HG02943 (cell line): ENCODE measurements around the gene SGIP1.

ENCODE experiments used
- ATAC-seq: cut with Tn5 transposase; IDR thresholded peaks from one replicate; pipeline ENCODE4 v1.9.1; 2021; ENCODE audit warnings: mild to moderate bottlenecking, low read depth, moderate library complexity; ENCODE audit not compliant: unreplicated experiment

SGIP1 gene

GRCh38 chr1:66521721-66522365 lies 12.1 kb upstream of the SGIP1 start:
- ATAC-seq = no peak

DNA sequence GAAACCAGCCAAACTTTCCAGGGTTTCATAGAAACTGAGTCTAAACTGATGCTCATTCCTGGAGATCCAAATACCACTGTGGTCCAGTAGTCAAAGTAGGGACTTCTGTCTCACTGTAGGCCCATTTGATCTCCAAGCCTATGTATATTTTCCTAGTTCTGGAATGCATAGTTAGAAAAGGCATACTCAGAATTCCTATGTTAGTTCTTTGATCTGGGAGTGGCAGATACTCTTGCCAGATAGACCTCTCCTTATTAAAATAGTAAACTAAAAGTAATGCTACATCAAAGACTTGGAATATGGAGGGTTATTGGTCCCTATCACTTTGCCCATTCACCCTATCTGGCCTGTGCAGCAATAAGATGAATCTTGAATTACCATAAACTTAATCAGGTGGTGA lies 10.4 kb upstream of the SGIP1 start:
- ATAC-seq = no peak

- no peak for ATAC-seq
Observed at GRCh38 chr1:66525086-66525485, 8.9 kb upstream of the SGIP1 start.

DNA sequence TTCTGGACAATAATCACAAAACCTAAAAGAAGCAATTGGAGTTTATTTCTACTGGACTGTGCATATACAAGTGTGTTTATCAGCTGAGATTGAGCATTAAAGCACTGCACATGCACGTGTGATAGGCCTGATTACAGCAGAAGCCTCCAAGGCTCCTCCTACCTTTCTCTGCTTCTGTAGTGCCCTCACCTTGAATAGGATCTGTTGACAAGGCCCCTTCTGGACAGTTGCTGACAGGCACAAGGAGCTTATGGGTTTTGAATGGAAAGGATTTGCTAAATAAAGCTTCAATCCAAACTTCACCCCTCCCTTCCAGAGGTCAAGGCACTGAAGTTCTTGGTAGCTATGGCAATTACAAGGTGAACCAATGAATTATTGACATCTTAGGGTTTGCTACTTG lies 7.9 kb upstream of the SGIP1 start:
- no peak for ATAC-seq

GRCh38 chr1:66526991-66527390 lies 7.0 kb upstream of the SGIP1 start:
- ATAC-seq = no peak

GRCh38 chr1:66527686-66528085 lies 6.3 kb upstream of the SGIP1 start:
- ATAC-seq = no peak

- ATAC-seq = no peak
Observed at GRCh38 chr1:66528580-66528979, 5.4 kb upstream of the SGIP1 start.

DNA sequence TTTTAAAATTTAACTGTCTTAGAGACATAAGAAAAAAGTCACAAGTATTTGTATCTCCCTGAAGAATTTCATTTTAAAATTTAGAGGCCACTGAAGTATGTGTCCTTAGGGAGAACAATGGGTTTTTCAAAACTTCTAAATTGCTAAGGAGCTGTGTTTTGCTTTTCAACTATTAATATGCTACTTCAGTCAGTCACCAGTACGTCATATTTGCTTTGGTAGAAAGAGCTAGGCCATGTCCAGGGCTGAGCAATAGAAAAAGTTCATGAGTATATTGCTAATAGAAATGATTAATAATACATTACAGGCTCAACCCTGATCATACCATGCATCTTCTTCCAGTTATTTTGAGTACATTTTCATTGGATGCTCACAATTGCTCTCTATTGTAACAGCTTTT lies 1.7 kb upstream of the SGIP1 start:
- ATAC-seq = no peak

DNA sequence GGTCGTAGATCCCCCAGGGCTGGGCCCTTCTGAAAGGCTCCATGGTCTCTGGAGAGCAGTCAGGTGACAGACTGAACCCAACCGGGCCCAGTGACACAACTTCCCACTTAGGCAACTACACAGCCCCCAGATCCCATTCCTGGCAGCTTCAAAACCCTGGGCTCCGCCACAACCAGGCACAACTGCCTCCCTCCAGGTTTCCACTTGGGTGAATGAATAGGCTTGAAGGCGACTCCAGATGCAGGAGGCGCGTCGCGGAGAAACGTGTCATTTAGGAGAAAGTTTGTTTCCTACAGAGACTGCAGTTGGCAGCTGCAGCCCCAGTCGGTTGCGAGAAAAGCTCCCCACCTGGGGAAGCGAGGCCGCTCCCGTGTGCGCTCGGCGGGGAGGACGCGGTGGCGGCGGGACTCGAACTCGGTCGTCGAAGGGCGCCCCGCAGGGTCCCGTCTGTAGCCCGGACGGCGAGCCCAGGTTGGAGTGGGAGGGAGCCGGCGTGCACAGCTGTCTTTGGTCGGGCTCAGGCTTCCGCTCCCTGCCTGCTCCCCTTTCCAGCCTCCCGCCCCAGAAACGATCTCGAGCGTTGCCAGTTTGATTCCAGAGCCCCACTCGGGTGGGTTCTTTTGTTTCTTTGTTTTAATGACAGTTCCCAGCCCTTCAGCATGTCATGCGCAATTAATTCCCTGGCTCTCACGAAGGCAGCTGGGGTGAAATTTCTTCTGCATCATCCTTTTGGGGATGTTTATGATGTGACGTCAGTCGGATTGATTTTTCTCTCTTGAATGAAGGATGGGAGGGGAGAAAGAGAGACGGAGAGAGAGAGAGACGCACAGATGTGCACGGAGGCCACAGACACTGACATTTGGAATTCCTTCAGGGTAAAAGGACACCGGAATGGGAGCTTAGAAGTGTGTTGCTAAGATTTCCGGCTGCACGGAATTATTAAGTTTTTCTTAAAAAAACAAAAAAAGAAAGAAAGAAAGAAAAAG lies 862 bp upstream of the SGIP1 start:
- ATAC-seq = no peak

DNA sequence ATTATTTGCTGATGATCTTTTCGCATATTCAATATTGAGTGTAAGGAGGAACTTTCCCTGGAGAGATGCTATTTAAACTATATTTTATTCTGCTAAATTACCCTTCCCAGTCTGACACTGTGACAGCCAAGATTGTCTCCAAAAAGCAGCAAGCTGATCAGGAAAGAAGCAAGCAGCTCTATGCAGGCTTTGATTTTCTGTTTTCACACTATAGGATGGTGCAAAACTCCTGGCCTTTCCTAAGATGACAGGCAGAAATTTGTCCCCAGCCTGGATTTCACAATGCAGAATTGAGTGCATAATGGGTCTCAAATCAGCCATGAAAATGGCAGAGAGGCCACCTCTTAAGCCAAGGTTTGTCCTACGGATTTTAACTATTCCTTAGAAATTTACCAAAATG lies 1.1 kb downstream of the SGIP1 start:
- no peak for ATAC-seq

DNA sequence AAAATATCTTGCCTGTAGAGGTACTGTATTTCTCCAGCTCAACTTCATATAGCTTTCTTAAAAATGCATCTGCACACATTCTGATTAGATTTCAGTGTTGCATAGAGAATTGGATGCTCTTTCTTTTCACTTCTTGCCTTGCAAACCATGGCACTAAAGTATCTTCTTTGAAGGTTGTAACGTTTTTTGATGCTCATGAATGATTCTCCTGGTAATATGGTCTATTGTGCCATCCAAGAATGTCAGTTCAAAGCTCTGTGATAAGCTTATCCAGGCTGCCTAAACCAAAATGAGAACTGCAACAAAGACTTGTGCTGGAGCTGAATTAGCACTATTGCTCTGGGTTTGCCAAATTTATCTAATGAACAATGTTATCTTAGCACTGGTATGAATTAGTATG lies 1.9 kb downstream of the SGIP1 start:
- ATAC-seq = no peak

DNA sequence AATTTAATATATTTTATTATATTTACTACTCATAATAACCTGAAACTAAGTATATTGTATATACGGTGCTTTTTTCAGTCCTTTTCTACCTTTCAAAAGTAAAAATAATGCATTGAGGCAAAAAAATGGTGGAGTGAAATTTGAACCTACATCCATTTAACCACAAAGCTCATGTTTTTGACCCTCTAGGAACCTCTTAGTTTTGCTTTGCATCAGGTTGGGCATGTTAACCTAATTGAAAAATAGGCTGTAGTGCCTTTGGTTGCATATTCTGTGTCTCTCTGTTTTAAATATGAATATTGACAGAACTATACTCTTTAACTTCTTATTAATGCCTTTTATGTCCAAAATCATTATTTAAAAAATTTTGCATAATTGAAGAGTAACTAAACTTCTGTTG lies 3.8 kb downstream of the SGIP1 start:
- ATAC-seq = no peak

- ATAC-seq = no peak
Observed at GRCh38 chr1:66539491-66539890, 5.5 kb downstream of the SGIP1 start.

- ATAC-seq = no peak
Observed at GRCh38 chr1:66540434-66541032, 6.6 kb downstream of the SGIP1 start.

DNA sequence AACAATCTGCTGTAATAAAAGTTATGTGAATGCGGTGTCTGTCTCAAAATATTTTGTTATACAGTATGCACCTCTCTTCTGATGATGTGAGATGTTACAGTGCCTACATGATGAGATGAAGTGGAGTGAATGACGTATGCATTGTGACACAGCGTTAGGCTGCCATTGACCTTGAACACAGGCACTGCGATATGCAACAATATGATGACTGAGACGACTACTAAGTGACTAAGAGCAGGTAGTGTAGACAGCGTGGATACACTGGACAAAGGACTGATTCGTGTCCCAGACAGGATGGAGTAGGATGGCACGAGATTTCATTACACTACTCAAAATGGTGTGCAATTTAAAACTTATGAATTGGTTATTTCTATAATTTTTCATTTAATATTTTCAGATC lies 8.4 kb downstream of the SGIP1 start:
- no peak for ATAC-seq

DNA sequence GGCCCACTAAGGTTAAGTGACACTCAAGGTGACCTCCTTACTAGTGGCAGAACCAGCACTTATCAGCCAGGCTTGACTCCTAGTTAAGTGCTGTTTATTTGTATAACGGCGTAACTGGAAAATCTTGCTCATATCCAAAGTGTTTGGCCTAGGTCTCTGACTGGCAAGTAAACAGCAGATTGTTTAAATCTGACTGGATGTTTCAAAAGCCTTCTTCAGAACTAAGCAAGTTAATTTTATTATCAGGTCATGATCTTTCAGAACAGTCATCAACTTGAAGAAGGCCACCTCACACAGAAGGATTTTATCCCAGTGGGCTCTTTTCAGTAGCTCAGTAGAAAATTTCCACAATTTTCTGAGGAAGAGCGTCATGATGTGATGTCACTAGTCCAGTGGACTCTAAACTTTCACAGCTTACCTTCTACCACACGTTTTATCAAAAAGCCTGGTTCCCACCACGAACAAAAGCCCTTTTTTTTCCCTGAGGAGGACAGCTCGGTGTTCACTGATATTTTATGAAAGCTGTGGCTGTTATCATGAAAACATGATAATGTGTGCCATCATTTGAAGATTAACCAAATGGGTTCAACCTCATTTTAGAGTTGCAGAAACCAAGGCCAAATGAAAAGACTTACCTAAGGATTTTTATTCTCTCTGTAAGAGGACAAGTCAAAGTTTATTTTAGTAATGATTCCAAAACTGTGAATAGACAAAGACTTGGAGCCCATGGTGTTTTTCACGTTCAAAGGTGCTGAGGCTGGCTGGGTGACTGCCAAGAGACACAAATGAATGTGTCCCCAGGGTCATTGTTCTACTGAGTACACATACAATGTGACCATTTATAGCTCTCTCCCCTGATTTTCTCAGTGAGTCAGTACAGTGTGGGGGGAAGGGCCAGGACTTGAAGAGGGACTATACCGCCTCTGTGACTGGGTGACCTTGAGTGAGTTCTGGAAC lies 9.1 kb downstream of the SGIP1 start:
- no peak for ATAC-seq

GRCh38 chr1:66546047-66546810 lies 12.3 kb downstream of the SGIP1 start:
- no peak for ATAC-seq

DNA sequence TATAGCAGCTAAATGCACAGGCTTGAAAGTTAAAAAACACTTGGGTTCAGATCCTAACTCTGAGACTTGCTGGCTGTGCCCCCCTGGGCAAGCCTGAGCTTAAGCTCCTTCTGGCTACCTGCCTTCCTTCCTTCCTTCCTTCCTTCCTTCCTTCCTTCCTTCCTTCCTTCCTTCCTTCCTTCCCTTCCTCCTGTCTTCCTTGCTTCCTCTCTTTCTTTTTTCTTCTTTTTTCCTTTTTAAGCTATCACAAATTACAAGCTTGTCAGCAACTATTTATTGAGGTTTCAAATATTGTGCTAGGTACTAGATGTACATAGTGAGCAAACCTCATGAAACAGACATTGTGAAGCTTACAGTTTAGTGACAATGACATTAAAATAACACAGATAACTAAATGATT lies 15.1 kb downstream of the SGIP1 start:
- ATAC-seq = no peak

GRCh38 chr1:66550243-66550642 lies 16.3 kb downstream of the SGIP1 start:
- ATAC-seq = no peak

DNA sequence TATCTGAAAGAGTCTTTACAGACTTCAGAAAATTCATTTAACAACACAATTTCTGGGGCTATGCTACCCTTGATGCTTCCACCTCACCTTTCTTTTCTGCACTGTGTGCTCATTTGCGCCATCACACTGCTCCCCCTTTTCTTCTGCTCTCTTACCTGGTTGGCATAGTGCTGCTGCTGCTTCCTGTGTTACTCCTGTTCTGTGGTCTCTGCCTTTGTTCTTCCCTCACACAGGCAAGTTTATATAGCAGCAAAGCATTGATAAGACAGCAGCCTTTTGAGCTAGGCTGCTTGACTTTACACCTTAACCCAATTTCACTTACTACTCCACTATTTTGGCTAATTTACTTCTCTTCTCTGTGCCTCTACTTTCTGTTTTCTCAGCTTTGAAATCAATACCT lies 18.3 kb downstream of the SGIP1 start:
- no peak for ATAC-seq
